ENCODE results near the gene SSR3.

- no peak for TF ChIP-seq POLR2A (IDR thresholded peaks at IDR 0.05; ENCODE audit: low read depth, low read length)
- no peak for TF ChIP-seq POLR2AphosphoS5 (IDR thresholded peaks at IDR 0.05; ENCODE audit: low read depth, low read length)
- TF ChIP-seq TAF1 (IDR thresholded peaks at IDR 0.05; ENCODE audit: low read depth, low read length) = no peak
- TF ChIP-seq PAX5 (IDR thresholded peaks at IDR 0.05; ENCODE audit: insufficient read depth, low read length, severe bottlenecking) = no peak
These were observed 1.9 kb downstream of the SSR3 start for GRCh38 chr3:156552973-156553372.
